AG04449 (cell line): ENCODE measurements around the gene MTERF4.

Experiments used
- CTCF ChIA-PET: fragments of 350-600 bp; formaldehyde crosslinking; extraction: SDS; loops from one replicate; lab custom pipeline; 2021; ENCODE audit warnings: antibody characterized with exemption; lab: Yijun Ruan, JAX
- POLR2A ChIA-PET: fragments of 400-600, 350-600 bp; formaldehyde crosslinking; extraction: SDS; loops from one replicate; lab custom pipeline; 2020; ENCODE audit warnings: antibody characterized with exemption, inconsistent platforms; lab: Yijun Ruan, JAX
- DNase-seq: peaks from one replicate; pipeline ENCODE4 v3.0.0-alpha.2; 2010; ENCODE audit warnings: low read depth, low spot score
- H3K4me3 ChIP-seq: 2 replicates; pipeline ENCODE4 v1.5.1; 2011; ENCODE audit warnings: low read depth, mild to moderate bottlenecking, control low read depth, low read length
- CTCF ChIP-seq: IDR thresholded peaks from one replicate; pipeline ENCODE4 v1.5.1; 2011; ENCODE audit warnings: mild to moderate bottlenecking, moderate library complexity, low read length, control low read depth, inconsistent platforms; ENCODE audit not compliant: insufficient read depth; ENCODE audit errors: missing control alignments

Gene MTERF4

GRCh38 chr2:241048949-241049343, 53.1 kb downstream of the MTERF4 start:
- ChIA-PET POLR2A (interaction anchor here (0.5 kb wide), 1 partner anchor 8 kb away, joined by 3 read pairs; no protein-coding TSS in a partner anchor), CTCF (interaction anchor here (1.0 kb wide), 1 partner anchor 136 kb away, joined by 3 read pairs; no protein-coding TSS in a partner anchor)
- TF ChIP-seq CTCF = no peak
- DNase-seq = no peak
- H3K4me3 ChIP-seq = no peak overlapping the region

- no peak for TF ChIP-seq CTCF
- H3K4me3 ChIP-seq = no peak overlapping the region
- no peak for DNase-seq
- ChIA-PET POLR2A (no interaction called here), CTCF (interaction anchor here (1.0 kb wide), 1 partner anchor 135 kb away, joined by 3 read pairs; no protein-coding TSS in a partner anchor)
These were observed 53.7 kb downstream of the MTERF4 start for GRCh38 chr2:241048149-241048948.

GRCh38 chr2:241047253-241048010, 54.7 kb downstream of the MTERF4 start:
- no peak for DNase-seq
- H3K4me3 ChIP-seq = no peak overlapping the region
- TF ChIP-seq CTCF = no peak
- POLR2A ChIA-PET = no interaction called here
- CTCF ChIA-PET = interaction anchor here (1.3 kb wide), 1 partner anchor 30 kb away, joined by 4 read pairs; no protein-coding TSS in a partner anchor
